ENCODE results near the gene CLTCL1. TPM values are rescaled to one million over a fixed set of nuclear protein-coding genes. Genes with fewer than 3 reads are reported as not detected.
A peak's percentile ranks its signal among the peaks of the same experiment; 100 is the strongest.
"Not testable (repeated sequence)": the region's sequence is repeated elsewhere in the genome, so short reads cannot be mapped to it uniquely, and the experiment has no call there.

Gene CLTCL1
- total and polyA plus RNA-seq, 11 donors = 4.6 to 20.9 (median 10.2) TPM

DNA sequence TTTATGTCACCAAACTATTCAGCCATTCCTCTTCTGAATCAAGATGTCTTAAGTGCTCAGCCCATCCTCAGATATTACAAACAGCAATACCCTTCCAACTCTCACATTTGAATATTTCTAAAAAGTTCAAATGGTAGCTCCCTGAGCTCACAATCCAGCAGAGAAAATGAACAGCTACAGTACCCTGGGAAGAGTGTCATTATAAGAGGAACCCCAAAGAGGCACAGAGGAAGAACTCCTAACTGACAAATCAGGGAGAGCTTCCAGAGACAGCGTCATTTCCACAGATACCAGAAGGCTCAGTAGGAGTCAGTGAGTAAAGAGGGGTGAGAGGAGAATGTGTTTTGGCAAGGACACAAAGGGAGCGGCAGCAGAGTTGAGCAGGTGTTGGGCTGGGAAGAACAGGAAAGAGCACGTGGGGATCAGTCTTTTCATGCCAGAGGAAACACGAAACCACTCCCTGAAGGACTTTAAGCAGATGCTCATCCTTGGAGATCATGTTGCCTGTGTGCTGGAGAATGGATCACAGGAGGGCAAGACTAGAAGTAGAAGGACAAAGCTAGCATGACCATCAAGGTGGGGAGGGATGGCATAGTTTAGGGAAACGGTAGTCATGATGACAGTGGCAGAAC, 4.3 kb downstream of the CLTCL1 start:
- Histone ChIP-seq H3K4me1 (peaks cover 0 to 70% (median 29%) of the 10 kb centered on the region in 12 donors), H3K27me3 (no peaks in the 10 kb centered on the region), H3K36me3 (no peaks in the 10 kb centered on the region), H3K27ac (peak overlapping the region in 2 of 12 donors; percentile 24 to 85), H3K9me3 (no peaks in the 10 kb centered on the region), H3K4me3 (no peak overlapping the region)
- TF ChIP-seq, protein P1, sequence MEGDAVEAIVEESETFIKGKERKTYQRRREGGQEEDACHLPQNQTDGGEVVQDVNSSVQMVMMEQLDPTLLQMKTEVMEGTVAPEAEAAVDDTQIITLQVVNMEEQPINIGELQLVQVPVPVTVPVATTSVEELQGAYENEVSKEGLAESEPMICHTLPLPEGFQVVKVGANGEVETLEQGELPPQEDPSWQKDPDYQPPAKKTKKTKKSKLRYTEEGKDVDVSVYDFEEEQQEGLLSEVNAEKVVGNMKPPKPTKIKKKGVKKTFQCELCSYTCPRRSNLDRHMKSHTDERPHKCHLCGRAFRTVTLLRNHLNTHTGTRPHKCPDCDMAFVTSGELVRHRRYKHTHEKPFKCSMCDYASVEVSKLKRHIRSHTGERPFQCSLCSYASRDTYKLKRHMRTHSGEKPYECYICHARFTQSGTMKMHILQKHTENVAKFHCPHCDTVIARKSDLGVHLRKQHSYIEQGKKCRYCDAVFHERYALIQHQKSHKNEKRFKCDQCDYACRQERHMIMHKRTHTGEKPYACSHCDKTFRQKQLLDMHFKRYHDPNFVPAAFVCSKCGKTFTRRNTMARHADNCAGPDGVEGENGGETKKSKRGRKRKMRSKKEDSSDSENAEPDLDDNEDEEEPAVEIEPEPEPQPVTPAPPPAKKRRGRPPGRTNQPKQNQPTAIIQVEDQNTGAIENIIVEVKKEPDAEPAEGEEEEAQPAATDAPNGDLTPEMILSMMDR (IDR thresholded peaks at IDR 0.05) = no peak
- no peak for TF ChIP-seq POLR2A (IDR thresholded peaks at IDR 0.05)
- intact Hi-C loops (cut with DNase I) = loop anchor here in 2 of 10 donors (5.0 kb wide), 2 partner anchors 70 to 110 kb away; partner anchors contain the start of gene SLC25A1 (in 1 of the 2)
- 52 to 72% (median 59%) methylated on average over 5 of the region's 5 CpGs for WGBS, 4 donors
- DNase-seq (no peak), ATAC-seq (no peak)

DNA sequence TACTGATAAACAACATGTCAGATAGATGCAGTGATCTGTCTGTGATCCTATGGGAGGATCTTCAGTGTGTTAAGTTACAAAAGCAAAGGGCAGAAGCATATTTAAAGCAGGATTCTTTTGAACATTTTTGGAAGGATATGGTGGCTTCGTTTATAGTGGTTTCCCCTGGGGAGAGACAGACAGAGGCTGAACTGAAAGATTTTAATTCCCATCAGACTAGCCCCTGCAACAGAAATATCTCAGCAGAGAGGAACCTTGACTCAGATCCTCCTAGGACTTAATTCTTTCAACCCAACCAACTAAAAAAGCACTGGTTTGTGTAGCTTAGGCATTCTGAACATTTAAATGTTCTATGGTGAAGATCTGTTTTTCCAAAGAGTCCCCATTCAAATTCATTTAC, 5.7 kb downstream of the CLTCL1 start:
- TF ChIP-seq, protein P1 (IDR thresholded peaks at IDR 0.05) = no peak
- TF ChIP-seq POLR2A (IDR thresholded peaks at IDR 0.05) = no peak
- H3K4me1 ChIP-seq = peaks cover 0 to 65% (median 26%) of the 10 kb centered on the region in 12 donors
- peak in 1 of 4 donors; percentile 19 for ATAC-seq
- H3K27me3 ChIP-seq = no peaks in the 10 kb centered on the region
- no peak overlapping the region for H3K4me3 ChIP-seq
- no peak for DNase-seq
- 38 to 51% (median 45%) methylated on average over 1 of the region's 1 CpG for WGBS, 4 donors
- intact Hi-C loops (cut with DNase I) = loop anchor here in 2 of 10 donors (5.0 kb wide), 2 partner anchors 69 to 109 kb away; partner anchors contain the start of gene SLC25A1 (in 1 of the 2)
- peak overlapping the region in 8 of 12 donors; percentile 2 to 85 (median 53) for H3K27ac ChIP-seq
- no peaks in the 10 kb centered on the region for H3K36me3 ChIP-seq
- H3K9me3 ChIP-seq = no peaks in the 10 kb centered on the region

DNA sequence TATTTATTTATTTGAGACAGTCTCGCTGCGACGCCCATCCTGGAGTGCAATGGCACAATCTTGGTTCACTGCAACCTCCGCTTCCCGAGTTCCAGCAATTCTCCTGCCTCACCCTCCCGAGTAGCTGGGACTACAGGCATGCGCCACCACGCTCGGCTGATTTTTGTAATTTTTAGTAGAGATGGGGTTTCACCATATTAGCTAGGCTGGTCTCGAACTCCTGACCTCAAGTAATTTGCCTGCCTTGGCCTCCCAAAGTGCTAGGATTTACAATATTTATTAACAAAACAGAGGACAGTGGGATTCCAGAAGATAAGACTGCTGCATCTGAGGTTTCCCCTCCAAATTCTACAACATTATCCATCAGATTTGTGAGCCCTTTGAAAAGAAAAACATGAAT, 12.4 kb downstream of the CLTCL1 start:
- H3K27ac ChIP-seq; intact Hi-C loops (cut with DNase I): not testable (repeated sequence)
- 96 to 98% (median 97%) methylated on average over 10 of the region's 10 CpGs for WGBS, 4 donors

DNA sequence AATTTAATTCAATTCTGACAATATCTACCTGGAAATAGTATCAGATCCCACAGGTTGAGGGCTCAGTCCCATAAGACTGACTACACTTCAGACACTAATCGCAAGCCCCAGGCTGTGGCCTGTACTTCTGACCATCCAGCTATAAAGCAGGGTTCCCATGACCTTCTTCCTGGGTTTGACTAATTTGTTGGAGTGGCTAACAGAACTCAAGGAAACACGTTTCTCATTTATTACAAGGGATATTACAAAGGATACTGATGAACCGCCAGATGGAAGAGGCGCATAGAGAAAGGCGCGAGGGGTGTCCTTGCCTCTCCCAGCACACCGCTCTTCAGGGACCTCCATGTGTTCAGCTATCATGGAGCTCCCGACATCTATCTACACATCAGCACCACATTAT, 13.7 kb downstream of the CLTCL1 start:
- intact Hi-C loops (cut with DNase I) = no loop called here
- Histone ChIP-seq H3K27me3 (no peaks in the 10 kb centered on the region), H3K9me3 (no peaks in the 10 kb centered on the region), H3K36me3 (peaks cover 0 to 16% (median 4%) of the 10 kb centered on the region in 9 donors), H3K4me3 (no peak overlapping the region), H3K27ac (peak overlapping the region in 2 of 12 donors; percentile 1 to 55), H3K4me1 (peaks cover 0 to 12% (median 4%) of the 10 kb centered on the region in 12 donors)
- TF ChIP-seq, protein P1 (IDR thresholded peaks at IDR 0.05) = no peak
- no peak for TF ChIP-seq POLR2A (IDR thresholded peaks at IDR 0.05)
- DNase-seq = no peak
- WGBS, 4 donors = 94 to 96% (median 95%) methylated on average over 8 of the region's 8 CpGs
- no peak for ATAC-seq

More for the DNA sequence above, 12.4 kb downstream of the CLTCL1 start:
- not testable (repeated sequence) for H3K9me3 ChIP-seq, ATAC-seq, H3K27me3 ChIP-seq, DNase-seq, H3K4me3 ChIP-seq
- peaks cover 0 to 14% (median 4%) of the 10 kb centered on the region in 9 donors for H3K36me3 ChIP-seq
- H3K4me1 ChIP-seq = peaks cover 0 to 16% (median 4%) of the 10 kb centered on the region in 12 donors

Measured in heart left ventricle (tissue), 16 donors.